ENCODE data around the gene FLNC.

DNA sequence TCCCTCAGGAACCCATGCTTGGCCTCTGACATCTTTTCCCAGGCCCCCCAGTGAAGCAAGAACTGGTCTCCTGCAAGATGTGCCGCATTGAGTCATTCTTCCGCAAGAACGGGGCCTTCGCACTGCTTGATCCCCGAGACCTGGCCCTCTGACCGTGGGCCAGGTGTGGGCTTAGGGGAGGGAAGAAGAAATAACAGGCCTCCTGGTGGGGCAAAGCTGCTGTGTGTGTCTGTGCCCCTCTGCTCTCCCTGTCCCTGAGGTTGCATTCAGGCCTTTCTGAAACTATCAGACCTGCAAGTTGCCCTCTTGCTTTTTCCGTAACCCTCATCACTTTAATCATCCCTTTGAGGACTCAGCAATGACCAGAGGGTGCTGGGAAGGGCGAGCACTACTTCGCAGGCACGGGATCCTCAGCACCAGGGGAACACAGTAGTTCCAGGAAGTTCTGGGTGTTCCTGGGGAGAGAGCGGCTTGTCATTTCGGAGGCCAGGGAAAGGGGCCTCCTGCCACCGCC lies 38.5 kb downstream of the FLNC start:
- no peak for TF ChIP-seq EZH2 (IDR thresholded peaks at IDR 0.05; ENCODE audit: insufficient read depth, poor library complexity, severe bottlenecking)
- TF ChIP-seq EZH2phosphoT487 (IDR thresholded peaks at IDR 0.05; ENCODE audit: insufficient read depth, low read depth), result no peak
